ENCODE data around the gene RBMX.
"Not testable (repeated sequence)": the region's sequence is repeated elsewhere in the genome, so short reads cannot be mapped to it uniquely, and the experiment has no call there.

The RBMX gene

DNA sequence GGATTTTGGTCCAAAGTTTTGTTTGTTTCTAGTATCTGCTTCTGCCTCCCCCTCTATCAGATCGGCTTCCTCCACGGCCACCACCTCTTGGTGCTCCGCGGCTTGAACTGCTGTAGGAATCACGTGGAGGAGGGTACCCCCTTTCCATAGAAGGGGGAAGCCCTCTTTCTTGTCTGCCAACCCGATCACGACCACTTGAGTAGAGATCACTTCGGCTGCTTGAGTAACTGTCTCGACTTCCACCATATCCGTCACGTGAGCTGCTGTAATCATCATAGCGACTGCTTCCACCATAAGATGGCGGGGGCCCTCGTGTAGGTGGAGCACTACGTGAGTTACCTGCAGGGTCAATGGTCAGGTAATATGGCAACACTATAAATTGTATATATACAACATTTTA, 6.4 kb downstream of the RBMX start:
- DNase-seq, result not testable (repeated sequence)

DNA sequence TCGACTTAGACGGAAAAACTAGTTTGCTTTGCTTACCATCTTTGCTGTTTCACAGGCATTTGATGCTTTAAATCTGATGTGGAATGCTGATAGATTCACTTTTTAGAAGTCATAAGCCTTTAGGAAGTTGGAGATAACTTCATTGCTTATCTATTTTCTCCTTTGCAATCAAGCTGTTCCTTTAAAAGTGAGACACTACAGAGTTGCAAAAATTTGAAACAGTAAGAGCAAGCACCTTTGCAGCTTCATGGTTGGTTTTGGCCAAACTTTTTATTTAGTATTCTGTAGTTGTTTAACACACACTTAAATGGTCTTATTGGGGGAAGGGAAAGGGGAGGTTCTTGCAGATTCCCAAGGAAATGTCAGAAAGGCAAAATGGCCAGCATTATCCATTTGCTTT, 7.3 kb downstream of the RBMX start:
- not testable (repeated sequence) for DNase-seq

DNA sequence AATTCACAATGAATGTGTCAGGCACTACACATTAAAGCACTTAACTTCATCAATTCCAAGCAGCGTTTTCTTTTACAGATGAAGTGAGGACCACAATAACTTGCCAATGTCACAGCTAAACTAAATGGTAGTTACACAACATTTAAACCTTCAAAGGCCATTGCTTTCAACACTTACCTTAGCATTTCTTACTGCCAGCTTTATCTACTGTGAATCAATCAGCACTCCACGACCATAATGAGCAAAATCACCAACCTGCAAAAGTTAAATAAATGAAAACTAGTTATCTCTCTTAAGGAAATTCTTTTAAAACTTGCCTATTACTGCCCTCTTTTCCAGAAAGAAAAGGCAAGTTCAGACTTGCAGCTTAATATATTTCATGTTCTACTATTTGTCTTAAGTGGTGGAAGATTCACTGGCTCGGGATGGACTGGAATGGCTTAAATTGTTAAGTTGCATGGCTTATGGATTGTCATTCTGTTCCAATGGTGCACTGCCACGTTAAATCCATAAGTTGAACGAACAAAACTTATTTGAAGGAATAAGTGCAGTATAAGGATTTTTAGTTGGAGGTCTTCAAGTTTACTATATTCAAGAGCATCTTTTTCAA, 8.3 kb downstream of the RBMX start:
- no peak for DNase-seq

DNA sequence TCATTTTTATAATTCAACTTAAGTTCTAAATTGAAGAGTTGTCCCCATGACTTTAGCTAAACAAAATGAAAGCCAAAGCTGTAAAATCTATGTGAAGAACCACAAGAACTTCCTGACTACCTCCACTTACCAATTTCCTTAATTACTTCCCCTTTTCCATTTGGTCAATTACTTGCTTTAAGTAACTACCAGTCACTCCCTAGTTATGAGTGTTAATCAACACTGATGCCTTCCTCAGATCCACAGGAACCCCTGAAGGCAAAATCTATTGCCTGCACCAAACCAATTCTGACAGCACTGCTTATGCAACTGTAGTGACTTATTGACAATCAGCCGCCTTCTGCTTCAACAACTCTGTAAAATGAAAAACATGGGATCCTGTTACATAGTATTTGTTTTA, 10.5 kb downstream of the RBMX start:
- DNase-seq, result no peak

DNA sequence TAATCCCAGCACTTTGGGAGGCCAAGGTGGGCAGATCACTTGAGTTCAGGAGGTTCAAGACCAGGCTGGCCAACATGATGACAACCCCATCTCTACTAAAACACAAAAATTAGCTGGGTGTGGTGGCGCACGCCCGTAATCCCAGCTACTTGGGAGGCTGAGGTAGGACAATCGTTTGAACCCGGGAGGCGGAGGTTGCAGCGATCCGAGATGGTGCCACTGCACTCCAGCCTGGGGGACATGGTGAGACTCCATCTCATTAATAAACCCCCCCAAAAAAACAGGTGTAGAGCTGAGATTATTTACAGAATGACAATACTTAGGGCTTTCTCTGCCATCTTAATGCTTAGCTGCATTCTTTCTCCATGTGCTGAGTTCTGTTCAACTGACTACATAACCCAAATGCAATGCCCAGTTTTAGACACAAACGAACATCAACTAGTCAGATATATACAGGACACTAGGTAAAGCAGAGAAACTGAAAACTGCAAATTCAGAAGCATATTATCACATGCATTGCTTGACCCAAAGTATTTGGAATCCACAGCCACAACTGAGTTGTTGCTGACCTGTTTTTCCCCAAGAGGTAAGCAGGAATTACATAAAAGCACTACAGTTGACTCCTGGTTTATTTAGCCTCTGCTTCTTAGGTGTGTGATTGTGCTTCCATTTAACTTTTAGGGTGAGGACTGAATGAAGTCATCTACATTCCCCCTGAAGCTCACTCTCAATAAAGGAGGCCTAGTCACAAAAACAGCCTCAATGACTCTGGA, 12.1 kb downstream of the RBMX start:
- no peak for DNase-seq

DNA sequence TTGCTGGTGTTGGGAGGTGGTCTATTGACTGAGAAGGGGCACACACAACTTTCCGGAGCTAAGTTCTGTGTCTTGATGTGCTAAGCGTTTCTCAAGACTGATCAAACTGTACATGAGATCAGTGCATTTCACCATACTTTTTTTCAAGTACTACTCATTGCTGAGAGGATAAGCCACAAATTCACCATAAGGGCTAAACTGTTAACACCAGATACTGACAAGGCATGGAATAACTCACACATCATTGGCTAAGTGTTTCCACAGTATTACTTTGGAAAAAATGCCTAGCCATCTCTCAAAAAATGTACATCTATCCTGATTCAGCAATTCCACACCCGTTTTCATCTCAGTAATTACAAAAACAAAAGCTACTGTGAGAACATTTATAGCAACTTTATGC, 13.0 kb downstream of the RBMX start:
- no peak for DNase-seq

DNA sequence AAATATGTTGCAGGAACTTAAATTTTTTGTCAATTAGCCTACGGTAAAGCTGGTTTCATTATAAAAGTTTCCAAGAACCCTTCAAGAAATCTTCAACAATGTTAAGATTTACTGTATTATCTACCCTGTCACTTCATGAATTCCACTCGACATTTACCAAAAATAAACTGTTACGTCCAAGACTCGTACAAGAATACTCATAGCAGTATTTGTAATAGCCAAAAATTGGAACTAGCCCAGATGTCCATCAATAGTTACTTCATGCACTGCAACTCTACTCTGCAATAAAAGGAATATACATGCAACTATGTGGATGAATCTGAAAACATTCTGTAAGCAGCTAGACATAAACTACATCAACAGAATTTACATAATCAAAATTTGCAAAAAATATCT, 13.4 kb downstream of the RBMX start:
- DNase-seq, result no peak

DNA sequence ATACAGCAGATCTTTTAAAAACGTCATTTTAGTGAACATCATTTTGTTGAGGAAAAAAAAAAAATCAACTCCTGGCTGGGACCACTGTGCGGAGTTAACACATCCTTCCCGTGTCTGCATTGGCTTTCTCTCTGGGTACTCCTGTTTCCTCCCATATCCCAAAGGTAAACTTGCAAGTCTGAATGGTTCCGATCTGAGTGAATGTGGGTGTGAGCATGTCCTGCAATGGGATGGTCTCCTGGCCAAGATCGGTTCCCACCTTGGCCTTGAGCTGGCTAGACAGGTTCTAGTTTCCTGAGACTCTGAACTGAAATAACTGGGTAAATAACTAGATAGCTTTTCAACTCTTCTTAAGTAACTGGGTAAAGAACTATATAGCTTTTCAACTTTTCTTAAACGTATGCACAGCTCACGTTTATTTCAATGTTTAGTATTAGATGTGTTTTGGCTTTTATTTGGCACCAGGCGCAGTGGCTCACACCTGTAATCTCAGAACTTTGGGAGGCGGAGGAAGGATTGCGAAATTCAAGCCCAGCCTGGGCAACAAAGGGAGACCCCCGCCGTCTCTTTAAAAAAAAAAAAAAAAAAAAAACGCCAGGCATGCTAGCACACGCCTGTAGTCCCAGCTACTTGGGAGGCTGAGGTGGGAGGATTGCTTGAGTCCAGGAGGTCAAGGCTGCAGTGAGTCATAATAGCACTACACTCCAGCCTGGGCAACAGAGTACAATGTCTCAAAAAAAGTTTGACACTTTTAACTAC, 14.0 kb downstream of the RBMX start:
- no peak for DNase-seq

DNA sequence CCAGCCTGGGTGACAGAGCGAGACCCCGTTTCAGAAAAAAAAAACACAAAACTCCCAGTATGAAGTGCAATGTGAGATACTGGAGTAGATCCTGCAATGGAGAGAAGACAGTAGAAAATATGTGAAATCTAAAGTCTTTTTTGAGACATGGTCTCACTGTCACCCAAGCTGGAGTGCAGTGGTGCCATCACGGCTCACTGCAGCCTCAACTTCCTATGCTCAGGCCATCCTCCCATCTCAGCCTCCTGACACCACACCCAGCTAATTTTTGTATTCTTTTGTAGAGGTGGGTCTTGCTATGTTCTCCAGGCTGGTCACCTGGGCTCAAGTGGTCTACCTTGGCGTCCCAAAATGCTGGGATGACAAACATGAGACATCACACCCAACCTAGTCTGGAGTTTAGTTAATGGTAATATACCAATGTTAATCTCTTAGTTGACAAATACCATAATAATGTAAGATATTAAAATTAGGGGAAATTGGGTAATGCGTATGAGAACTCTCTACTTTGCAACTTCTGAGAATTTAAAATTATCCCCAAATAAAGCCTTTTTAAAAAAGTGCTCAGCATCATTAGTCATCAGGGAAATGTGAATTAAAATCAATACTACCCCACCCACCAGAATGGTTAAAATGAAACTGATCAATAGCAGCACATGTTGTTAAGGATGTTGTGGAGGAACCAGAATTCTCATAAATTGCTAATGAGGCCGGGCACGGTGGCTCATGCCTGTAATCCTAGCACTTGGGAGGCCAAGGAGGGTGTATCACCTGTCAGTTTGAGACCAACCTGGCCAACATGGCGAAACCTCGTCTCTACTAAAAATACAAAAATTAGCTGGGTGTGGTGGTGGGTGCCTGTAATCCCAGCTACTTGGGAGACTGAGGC, 15.0 kb downstream of the RBMX start:
- DNase-seq, result no peak

DNA sequence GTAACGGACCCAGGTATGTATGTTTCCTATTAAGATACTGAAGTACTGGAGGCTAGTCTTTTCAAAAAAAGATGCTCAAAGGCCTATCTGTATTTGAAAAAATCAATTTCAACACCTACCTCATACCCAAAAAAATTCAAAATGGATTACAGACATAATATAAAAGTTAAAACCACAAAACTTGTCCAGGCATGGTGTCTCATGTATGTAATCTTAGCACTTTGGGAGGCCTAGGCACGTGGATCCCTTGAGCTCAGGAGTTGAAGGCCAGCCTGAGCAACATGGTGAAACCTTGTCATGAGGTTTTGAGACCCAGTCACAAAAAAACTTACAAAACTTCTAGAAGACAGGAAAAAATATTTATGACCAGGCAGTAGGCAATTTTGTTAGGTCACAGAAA, 16.7 kb downstream of the RBMX start:
- no peak for DNase-seq

DNA sequence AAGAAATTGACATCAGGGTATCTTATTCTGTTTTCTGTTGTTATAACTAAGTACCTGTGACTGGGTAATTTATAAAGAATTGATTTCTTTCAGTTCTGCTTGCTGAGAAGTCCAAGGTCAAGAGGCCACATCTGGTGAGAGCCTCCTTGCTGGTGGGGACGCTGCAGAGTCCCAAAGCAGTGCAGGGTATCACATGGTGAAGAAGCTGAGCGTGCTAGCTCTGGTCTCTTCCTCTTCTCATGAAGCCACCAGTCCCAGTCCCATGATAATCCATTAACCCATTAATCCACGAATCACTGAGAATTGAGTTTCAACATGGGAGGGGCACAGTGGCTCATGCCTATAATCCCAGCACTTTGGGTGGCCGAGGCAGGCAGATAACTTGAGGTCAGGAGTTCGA, 18.0 kb downstream of the RBMX start:
- no peak for DNase-seq

DNA sequence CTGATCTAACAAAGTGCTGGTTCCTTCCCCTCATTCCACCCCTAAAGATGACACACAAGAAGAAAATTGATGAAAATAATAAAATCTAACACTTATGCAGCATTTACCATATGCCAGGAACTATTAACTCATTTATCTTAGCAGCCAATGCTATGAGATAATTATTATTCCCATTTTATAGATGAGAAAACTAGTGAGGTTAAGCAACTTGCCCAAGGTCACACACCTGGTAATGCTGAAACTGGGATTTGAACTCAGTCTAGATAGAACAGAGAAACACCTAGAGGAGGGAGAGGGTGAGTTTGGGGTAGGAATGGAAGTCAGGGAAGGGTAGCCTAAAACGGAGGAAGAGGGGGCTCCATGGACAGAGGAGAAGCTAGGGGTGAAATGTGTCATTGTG, 18.6 kb downstream of the RBMX start:
- no peak for DNase-seq

DNA sequence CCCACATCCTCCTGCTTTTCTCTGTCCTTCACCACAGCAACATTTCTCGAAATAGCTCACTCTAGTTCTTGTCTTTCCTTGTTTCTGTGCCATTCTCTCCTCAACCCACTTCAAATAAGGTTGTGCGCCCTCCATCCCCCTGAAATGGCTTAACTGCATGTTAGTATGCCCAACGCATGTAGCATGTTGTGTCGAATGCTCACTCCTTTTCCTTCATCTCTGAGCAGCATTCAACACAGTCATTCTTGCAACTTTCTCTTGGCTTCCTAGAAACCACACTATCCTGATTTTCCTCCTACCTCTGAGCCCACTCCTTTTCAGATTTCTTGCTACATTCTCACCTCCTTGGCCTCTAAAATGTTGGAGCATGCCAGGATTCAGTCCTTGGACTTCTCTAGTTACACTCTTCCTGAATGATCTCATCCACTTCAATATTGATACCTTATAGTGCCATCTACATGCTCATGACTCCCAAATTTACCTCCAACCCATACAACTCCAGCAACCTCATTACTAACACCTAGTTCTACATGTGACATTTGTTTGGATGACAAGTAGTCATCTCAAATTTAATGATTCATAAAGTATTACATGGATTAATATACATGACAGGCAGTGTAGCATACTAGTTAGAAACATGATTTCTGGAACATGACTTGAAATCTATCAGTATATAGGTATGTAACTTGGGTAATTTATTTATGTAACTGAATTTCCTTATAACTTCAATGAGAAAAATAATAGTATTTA, 22.3 kb downstream of the RBMX start:
- no peak for DNase-seq

DNA sequence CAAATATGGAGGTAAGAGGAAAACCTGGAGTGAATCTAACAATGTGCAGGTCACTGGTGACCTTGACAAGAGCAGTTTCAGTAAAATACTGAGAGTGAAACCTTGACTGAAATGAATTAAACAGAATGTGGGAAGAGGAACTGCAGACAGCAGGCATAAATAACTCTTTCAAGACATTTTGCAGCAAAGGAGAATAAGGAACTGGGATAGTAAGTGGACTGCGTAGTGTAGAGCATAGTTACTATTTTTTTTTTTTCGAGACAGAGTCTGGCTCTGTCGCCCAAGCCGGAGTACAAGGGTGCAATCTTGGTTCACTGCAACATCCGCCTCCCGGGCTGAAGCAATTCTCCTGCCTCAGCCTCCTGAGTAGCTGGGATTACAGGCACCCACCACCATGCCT, 24.0 kb downstream of the RBMX start:
- no peak for DNase-seq

DNA sequence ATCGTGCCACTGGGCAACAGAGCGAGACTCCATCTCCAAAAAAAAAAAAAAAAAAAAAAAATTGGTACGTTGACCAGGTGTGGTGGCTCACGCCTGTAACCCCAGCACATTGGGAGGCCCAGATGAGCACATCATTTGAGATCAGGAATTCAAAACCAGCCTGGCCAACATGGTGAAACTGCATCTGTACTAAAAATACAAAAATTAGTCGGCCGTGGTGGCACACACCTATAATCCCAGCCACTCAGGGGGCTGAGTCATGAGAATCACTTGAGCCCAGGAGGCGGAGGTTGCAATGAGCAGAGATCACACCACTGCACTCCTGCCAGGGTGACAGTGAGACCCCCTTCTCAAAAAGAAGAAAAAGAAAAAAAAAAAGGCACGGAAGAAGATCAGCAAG, 24.5 kb downstream of the RBMX start:
- DNase-seq, result no peak

DNA sequence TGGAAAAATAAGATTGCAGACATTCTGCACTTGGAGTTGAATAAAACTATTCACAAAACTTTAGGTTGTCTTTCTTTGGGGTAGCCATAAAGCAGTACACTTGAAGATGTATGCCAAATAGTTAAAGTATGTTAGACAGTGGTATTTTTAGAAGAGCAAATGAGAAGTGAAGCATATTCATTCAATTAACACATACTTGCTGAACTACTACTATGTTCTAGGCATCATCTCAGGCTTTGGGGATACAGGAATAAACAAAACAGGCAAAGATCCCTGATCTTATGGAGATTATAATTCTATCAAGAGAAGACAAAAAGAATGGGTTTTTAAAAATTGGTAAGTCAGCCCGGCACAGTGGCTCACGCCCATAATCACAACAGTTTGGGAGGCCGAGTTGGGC, 29.0 kb downstream of the RBMX start:
- no peak for DNase-seq

DNA sequence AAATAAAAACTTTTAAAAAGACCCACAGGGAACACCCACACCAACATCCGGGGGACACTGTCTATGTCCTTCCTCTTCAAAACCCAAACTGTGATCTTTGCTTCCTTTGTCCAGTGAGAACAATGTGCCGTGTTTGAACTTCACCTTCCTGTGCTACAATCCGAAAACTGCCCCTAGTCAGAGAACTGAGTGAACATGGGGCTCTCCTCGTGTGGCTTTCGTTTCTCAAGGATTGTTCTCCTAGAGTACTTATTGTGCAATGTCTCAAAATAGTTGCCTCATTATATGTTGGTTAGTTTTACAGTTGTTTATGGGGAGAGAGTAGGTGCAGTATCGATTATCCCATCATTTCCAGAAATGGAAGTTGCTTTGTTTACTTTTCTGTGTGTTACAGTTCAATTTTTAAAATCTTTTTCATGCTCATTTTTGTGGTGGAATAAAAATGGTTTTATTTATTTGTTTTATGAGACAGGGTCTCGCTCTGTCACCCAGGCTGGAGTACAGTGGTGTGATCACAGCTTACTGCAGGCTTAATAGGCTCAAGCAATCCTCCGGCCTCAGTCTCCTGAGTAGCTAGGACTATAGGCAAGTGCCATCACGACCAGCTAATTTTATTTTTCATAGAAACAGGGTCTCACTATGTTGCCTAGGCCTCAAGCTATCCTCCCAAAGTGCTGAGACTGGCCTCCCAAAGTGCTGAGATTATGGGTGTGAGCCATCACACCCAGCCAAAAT, 29.9 kb downstream of the RBMX start:
- no peak for DNase-seq

DNA sequence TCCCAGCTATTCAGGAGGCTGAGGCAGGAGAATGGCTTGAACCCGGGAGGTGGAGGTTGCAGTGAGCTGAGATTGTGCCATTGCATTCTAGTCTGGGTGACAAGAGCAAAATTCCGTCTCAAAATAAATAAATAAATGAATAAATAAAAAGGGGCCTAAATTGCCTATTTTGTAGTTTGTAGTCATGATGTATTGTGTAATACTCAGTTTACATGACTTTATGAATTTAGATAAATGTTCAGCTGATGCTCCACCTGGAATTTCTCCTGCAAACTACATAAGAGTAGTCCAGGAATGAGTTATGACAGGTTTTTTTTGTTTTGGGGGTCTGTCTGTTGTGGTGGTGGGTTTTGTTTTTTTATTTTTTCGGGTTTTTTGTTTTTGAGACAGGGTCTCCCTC, 31.1 kb downstream of the RBMX start:
- no peak for DNase-seq

DNA sequence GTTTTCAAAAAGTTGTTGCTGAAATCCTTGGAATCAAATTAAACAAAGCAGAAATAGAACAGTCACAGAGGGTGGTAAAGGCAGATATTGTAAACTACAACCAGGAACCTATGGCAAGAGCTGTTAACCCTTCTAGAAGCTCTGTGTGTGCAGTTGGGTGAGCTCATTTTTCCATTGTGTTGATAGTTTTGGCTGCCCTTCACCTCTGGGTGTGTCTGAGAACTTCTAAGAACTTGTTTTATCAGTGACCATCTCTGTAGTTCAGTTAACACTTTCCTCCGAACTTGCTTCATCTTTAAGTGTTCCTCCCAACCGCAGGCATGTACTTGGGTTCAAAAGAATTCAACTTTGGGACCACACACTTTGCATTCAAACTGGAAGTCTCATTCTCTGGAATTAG, 32.7 kb downstream of the RBMX start:
- DNase-seq, result no peak

DNA sequence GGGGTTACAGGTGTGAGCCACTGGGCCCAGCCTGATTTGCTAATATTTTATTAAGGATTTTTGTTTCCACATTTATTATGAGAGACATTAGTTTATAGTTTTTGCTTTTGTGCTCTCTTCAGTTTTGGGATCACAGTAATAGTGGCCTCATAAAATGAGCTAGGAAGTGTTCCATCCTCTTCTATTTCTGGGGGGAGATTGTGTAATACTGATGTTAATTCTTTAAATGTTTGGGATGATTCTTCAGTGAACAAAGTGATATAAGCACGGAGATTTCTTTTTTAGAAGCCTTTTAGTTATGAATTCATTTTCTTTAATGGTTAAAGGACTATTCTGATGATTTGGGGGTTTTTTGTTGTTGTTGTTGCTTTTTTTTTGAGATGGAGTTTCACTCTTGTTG, 41.3 kb downstream of the RBMX start:
- DNase-seq, result no peak

DNA sequence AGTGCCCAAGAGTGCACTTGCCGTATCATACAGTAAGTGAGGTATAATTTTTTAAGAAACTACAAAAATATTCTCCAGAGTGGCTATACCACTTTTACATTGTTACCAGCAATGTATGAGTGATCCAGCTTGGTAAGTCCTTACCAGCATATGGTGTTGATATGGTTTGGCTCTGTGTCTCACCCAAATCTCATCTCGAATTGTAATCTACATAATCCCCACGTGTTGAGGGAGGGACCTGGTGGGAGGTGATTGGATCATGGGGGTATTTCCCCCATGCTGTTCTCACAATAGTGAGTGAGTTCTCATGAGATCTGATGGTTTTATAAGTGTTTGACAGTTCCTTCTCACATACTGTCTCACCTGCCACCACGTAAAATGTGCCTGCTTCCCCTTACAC, 44.8 kb downstream of the RBMX start:
- DNase-seq, result no peak

DNA sequence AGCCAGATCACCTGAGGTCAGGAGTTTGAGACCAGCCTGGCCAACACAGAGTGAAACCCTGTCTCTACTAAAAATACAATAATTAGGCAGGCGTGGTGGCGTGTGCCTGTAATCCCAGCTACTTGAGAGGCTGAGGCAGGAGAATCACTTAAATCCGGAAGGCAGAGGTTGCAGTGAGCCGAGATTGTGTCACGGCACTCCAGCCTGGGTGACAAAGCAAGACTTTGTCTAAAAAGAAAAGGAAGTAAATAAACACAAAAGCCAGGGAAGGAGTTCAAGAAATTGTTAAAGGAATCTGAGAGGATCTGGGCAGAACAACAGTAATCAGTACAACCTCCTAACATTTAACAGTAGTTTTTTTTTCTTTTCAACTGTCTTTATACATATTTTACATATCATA, 51.1 kb downstream of the RBMX start:
- DNase-seq, result no peak
